HepG2 (cell line): ENCODE data around the gene MLLT11. TPM values are rescaled to one million over a fixed set of nuclear protein-coding genes. Genes with fewer than 3 reads are reported as not detected.

Experiments used
- AHR ChIP-seq: IDR thresholded peaks from 2 replicates; pipeline ENCODE4 v1.6.1; 2018; ENCODE audit warnings: missing genetic modification reagents, missing compliant biosample characterization
- ARNT2 ChIP-seq: sonication (generic); formaldehyde crosslinking; IDR thresholded peaks from 2 replicates; pipeline ENCODE4 v1.8.0; 2022; ENCODE audit warnings: mild to moderate bottlenecking, low read depth, missing genetic modification reagents, moderate library complexity
- DMTF1 ChIP-seq: sonication (generic); formaldehyde crosslinking; IDR thresholded peaks from 2 replicates; pipeline ENCODE4 v1.4.0; 2020; ENCODE audit warnings: mild to moderate bottlenecking, missing genetic modification reagents
- ERF ChIP-seq: IDR thresholded peaks from 2 replicates; pipeline ENCODE4 v1.6.1; 2018; ENCODE audit warnings: missing biosample characterization, missing genetic modification reagents
- ETS1 ChIP-seq: sonication (generic); formaldehyde crosslinking; IDR thresholded peaks from 2 replicates; pipeline ENCODE4 v1.4.0; 2020; ENCODE audit warnings: missing genetic modification reagents
- HOXA3 ChIP-seq: sonication (generic); formaldehyde crosslinking; IDR thresholded peaks from 2 replicates; pipeline ENCODE4 v1.5.0; 2020; ENCODE audit warnings: missing genetic modification reagents
- KLF11 ChIP-seq: IDR thresholded peaks from 2 replicates; pipeline ENCODE4 v1.6.1; 2016; ENCODE audit warnings: missing compliant biosample characterization
- POGK ChIP-seq: sonication (generic); formaldehyde crosslinking; conservative IDR thresholded peaks from 2 replicates; pipeline ENCODE4 v1.8.0; 2022; ENCODE audit warnings: mild to moderate bottlenecking, moderate library complexity, missing genetic modification reagents
- TSC22D2 ChIP-seq: sonication (generic); formaldehyde crosslinking; IDR thresholded peaks from 2 replicates; pipeline ENCODE4 v1.5.1; 2020; ENCODE audit warnings: missing genetic modification reagents, mild to moderate bottlenecking, borderline replicate concordance
- ZBTB2 ChIP-seq: sonication (generic); formaldehyde crosslinking; IDR thresholded peaks from 2 replicates; pipeline ENCODE4 v1.8.0; 2022; ENCODE audit warnings: low read depth, missing genetic modification reagents
- ZFP91 ChIP-seq: sonication (generic); formaldehyde crosslinking; IDR thresholded peaks from 2 replicates; pipeline ENCODE4 v1.9.0; 2022; ENCODE audit warnings: missing genetic modification reagents, mild to moderate bottlenecking, borderline replicate concordance
- ZNF563 ChIP-seq: sonication (generic); formaldehyde crosslinking; IDR thresholded peaks from 2 replicates; pipeline ENCODE4 v1.8.0; 2022; ENCODE audit warnings: mild to moderate bottlenecking, moderate library complexity, missing genetic modification reagents
- ZNF878 ChIP-seq: sonication (generic); formaldehyde crosslinking; IDR thresholded peaks from 2 replicates; pipeline ENCODE4 v1.8.1; 2023; ENCODE audit warnings: mild to moderate bottlenecking, missing genetic modification reagents, moderate library complexity
- polyA plus RNA-seq, 8 experiments: library from polyadenylated mRNA; depleted of rRNA in 3 of 8; stranded (reverse) in 7 of 8; unstranded in 1 of 8; fragments of >200 nt; fragmentation: Illumina TruSeq in 4 of 8; extraction: Trizol in 4 of 8; gene quantifications; 2 replicates each; pipeline versions ENCODE4 v1.2.1 to v1.2.3, GENCODE V29; 2011 to 2016; ENCODE audit warnings: low read depth in 4 of 8, missing spikeins in 1 of 8, mixed read lengths in 1 of 8; ENCODE audit not compliant: insufficient read depth in 1 of 8
- total RNA-seq, 5 experiments: library from RNA; depleted of rRNA; stranded (reverse); fragments of >200 nt; fragmentation: Illumina TruSeq; extraction: Trizol; gene quantifications; 2 replicates each; pipeline ENCODE4 v1.2.3, GENCODE V29; 2016; ENCODE audit warnings: low read depth in 1 of 5
- TF ChIP-seq, protein P1 (sequence below): sonication (generic); formaldehyde crosslinking; IDR thresholded peaks from 2 replicates; pipeline ENCODE4 v1.5.0; 2020; ENCODE audit warnings: missing genetic modification reagents, mild to moderate bottlenecking, borderline replicate concordance
- TF ChIP-seq, protein P2 (sequence below): IDR thresholded peaks from 2 replicates; pipeline ENCODE4 v1.6.1; 2016; ENCODE audit warnings: control low read depth
- TF ChIP-seq, protein P3 (sequence below): sonication (generic); formaldehyde crosslinking; IDR thresholded peaks from 2 replicates; pipeline ENCODE4 v1.4.0; 2020; ENCODE audit warnings: mild to moderate bottlenecking, missing genetic modification reagents

MLLT11 gene
- total and polyA plus RNA-seq, 2 of the 13 experiments (the other 11 are each of a cell fraction or from before 2014, with no cell fraction given) = 0.21 to 0.22 TPM

DNA sequence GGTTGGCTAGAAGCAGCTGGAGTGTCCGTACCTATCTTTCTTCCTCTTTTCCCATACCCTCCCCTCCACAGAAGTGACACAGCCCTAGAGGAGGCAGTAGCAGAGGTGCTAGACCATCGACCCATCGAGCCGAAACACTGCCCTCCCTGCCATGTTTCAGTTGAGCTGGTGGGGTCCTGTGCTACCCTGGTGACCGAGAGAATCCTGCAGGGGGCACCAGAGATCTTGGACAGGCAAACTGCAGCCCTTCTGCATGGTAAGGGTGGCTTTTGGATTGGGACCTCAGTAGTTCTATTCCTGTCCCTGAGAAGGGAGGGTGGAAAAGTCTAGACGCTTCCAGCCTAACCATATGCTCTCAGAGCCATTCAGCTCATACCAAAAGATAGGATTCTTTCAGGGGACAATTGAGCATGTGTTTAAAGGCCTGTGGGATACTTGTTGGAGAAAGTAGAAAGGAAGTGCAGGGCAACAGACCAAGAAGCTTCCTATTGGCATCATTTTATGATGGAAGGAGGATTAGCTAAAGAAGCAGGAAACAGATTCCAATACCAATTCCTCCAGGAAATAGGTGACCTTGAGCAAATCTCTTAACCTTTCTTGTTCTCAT is 35.6 kb upstream of the MLLT11 start (continued):
- TF ChIP-seq DMTF1 (CRISPR knock-in tag) (no peak), ETS1 (no peak), ZNF563 (CRISPR knock-in tag) (no peak), ERF (CRISPR knock-in tag) (no peak), ARNT2 (CRISPR knock-in tag) (no peak), POGK (CRISPR knock-in tag) (no peak), ZFP91 (CRISPR knock-in tag) (no peak), AHR (no peak), ZBTB2 (CRISPR knock-in tag) (no peak), ZNF878 (CRISPR knock-in tag) (no peak), TSC22D2 (CRISPR knock-in tag) (no peak), KLF11 (CRISPR knock-in tag) (no peak), HOXA3 (CRISPR knock-in tag) (no peak)
- TF ChIP-seq, protein P1, sequence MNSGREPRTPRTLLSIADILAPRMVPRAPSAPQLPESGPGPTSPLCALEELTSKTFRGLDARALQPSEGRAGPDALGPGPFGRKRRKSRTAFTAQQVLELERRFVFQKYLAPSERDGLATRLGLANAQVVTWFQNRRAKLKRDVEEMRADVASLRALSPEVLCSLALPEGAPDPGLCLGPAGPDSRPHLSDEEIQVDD = no peak
- TF ChIP-seq, protein P2, sequence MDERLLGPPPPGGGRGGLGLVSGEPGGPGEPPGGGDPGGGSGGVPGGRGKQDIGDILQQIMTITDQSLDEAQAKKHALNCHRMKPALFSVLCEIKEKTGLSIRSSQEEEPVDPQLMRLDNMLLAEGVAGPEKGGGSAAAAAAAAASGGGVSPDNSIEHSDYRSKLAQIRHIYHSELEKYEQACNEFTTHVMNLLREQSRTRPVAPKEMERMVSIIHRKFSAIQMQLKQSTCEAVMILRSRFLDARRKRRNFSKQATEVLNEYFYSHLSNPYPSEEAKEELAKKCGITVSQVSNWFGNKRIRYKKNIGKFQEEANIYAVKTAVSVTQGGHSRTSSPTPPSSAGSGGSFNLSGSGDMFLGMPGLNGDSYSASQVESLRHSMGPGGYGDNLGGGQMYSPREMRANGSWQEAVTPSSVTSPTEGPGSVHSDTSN = no peak
- TF ChIP-seq, protein P3, sequence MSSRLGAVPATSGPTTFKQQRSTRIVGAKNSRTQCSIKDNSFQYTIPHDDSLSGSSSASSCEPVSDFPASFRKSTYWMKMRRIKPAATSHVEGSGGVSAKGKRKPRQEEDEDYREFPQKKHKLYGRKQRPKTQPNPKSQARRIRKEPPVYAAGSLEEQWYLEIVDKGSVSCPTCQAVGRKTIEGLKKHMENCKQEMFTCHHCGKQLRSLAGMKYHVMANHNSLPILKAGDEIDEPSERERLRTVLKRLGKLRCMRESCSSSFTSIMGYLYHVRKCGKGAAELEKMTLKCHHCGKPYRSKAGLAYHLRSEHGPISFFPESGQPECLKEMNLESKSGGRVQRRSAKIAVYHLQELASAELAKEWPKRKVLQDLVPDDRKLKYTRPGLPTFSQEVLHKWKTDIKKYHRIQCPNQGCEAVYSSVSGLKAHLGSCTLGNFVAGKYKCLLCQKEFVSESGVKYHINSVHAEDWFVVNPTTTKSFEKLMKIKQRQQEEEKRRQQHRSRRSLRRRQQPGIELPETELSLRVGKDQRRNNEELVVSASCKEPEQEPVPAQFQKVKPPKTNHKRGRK (CRISPR knock-in tag) = no peak
